Measurements from ENCODE around the gene MGMT.

Gene MGMT

GRCh38 chr10:129696636-129697035 lies 229.6 kb downstream of the MGMT start:
- no peak for DNase-seq

- DNase-seq: no peak
Measured at GRCh38 chr10:129697463-129698247, 230.6 kb downstream of the MGMT start.

GRCh38 chr10:129699722-129700340 lies 232.8 kb downstream of the MGMT start:
- DNase-seq: no peak

GRCh38 chr10:129702605-129703004 lies 235.6 kb downstream of the MGMT start:
- DNase-seq: no peak

GRCh38 chr10:129703287-129704137 lies 236.5 kb downstream of the MGMT start:
- no peak for DNase-seq

GRCh38 chr10:129704225-129704624 lies 237.2 kb downstream of the MGMT start:
- DNase-seq: no peak

- no peak for DNase-seq
Measured at GRCh38 chr10:129704786-129705525, 237.9 kb downstream of the MGMT start.

GRCh38 chr10:129705676-129706075 lies 238.6 kb downstream of the MGMT start:
- no peak for DNase-seq

GRCh38 chr10:129706081-129706480 lies 239.0 kb downstream of the MGMT start:
- no peak for DNase-seq

GRCh38 chr10:129706523-129706922 lies 239.5 kb downstream of the MGMT start:
- DNase-seq: no peak

GRCh38 chr10:129707406-129708388 lies 240.7 kb downstream of the MGMT start:
- peak; percentile 48 for DNase-seq

- DNase-seq: no peak
Measured at GRCh38 chr10:129709101-129709500, 242.1 kb downstream of the MGMT start.

- DNase-seq: no peak
Measured at GRCh38 chr10:129709627-129710509, 242.8 kb downstream of the MGMT start.

- no peak for DNase-seq
Measured at GRCh38 chr10:129710510-129710847, 243.4 kb downstream of the MGMT start.

GRCh38 chr10:129711291-129711690 lies 244.2 kb downstream of the MGMT start:
- DNase-seq: no peak

GRCh38 chr10:129712000-129712399 lies 245.0 kb downstream of the MGMT start:
- DNase-seq: no peak

- DNase-seq: no peak
Measured at GRCh38 chr10:129713659-129714265, 246.7 kb downstream of the MGMT start.

- DNase-seq: no peak
Measured at GRCh38 chr10:129715805-129716204, 248.8 kb downstream of the MGMT start.

- no peak for DNase-seq
Measured at GRCh38 chr10:129716211-129716681, 249.2 kb downstream of the MGMT start.

GRCh38 chr10:129716881-129717280 lies 249.8 kb downstream of the MGMT start:
- no peak for DNase-seq
